NT2/D1 (cell line): ENCODE results near the gene PDSS1.

Experiments used
- SUZ12 ChIP-seq: IDR thresholded peaks from 2 replicates; pipeline ENCODE4 v1.6.1; 2011; ENCODE audit not compliant: insufficient read length, insufficient read depth; ENCODE audit errors: extremely low read depth
- ZNF274 ChIP-seq: IDR thresholded peaks from 2 replicates; pipeline ENCODE4 v1.6.1; 2011; ENCODE audit warnings: mild to moderate bottlenecking, low read depth, low read length

DNA sequence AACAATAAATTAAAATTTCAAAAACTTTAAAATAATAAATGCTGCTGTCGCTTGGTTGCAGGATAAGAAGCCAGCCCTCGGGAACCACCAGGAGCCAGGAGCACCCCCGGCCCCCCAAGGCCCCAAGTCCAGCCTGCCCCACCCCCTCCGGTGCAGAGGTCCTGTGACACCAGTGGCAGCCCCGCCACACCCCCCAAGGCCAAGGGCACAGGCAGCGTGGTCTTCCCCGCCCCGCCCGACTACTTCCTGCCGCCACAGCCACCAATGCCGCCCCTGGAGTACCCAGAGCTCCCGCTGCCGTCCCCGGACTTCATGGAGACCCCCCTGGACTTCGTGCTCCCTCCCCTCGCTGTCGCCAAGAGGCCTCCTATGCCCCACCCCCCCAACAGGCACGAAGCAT is 44.5 kb upstream of the PDSS1 start:
- TF ChIP-seq SUZ12: no peak
- TF ChIP-seq ZNF274: no peak
